Hematopoietic multipotent progenitor cell (in vitro differentiated cells): ENCODE data around the gene ASNSD1. TPM values are rescaled to one million over a fixed set of nuclear protein-coding genes. Genes with fewer than 3 reads are reported as not detected.
"Not testable (repeated sequence)": the region's sequence is repeated elsewhere in the genome, so short reads cannot be mapped to it uniquely, and the experiment has no call there.

Experiments
- DNase-seq, 3 donors: peaks; one replicate each; pipeline ENCODE4 v3.0.0-alpha.2; 2011 to 2015; ENCODE audit warnings: low read depth in 2 of 3, low spot score in 2 of 3
- total RNA-seq: library from RNA; depleted of rRNA; stranded (reverse); fragments of >200 nt; gene quantifications from one replicate; pipeline ENCODE4 v1.2.3, GENCODE V29; 2012

Gene ASNSD1
- total RNA-seq, 1 donor: 15.1 TPM

- no peak for DNase-seq
Measured at GRCh38 chr2:189641590-189641989, 19.7 kb upstream of the ASNSD1 start.

GRCh38 chr2:189646521-189646920 lies 14.7 kb upstream of the ASNSD1 start:
- no peak for DNase-seq

DNA sequence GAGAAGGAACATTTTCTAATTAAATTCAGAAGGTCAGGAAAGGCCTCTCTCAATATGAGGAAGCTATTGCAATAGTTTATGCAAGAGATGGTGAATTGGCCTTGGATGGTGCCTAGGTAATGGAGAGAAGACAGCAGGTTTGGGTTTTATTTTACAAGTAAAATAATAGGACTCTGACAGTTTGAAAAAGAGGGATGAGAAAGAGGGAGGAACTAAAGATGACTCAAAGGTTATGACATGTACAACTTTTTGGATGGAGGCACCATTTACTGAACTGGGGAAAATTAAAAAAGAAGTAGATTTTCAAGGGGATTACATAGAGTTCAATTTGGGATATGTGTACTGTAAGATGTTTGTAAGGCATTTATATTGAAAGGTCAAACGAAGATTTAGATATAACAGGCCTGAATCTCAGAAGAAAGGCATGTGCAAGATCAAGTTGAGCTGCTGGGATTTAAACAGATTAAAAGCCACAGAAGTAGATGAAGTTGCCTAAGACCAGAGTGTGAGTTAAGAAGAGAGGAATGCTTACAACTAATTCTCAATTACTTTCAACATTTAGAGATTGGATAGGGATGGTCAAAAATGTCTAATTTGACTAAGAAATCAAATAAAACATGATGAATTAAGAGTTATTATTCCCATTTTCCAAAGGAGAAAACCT lies 12.3 kb upstream of the ASNSD1 start:
- no peak for DNase-seq

GRCh38 chr2:189651284-189651683 lies 10.0 kb upstream of the ASNSD1 start:
- no peak for DNase-seq

GRCh38 chr2:189653464-189653863 lies 7.8 kb upstream of the ASNSD1 start:
- not testable (repeated sequence) for DNase-seq

DNA sequence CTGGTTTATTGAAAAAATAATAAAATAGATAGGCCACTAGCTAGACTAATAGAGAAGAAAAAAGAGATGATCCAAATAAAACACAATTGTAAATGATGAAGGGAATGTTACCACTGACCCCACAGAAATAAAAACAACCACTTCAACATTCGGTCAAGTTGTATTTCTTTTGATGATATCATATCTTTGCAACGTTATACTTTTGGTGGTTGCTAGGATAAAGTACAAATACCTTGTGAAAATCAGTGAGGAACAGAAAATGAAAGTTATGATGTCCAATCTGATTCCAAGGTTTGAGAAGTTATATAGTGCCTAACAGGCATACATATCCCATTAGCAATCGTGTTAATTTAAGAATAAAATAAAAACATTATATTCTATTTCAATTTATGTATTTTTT lies 6.6 kb upstream of the ASNSD1 start:
- DNase-seq: no peak

DNA sequence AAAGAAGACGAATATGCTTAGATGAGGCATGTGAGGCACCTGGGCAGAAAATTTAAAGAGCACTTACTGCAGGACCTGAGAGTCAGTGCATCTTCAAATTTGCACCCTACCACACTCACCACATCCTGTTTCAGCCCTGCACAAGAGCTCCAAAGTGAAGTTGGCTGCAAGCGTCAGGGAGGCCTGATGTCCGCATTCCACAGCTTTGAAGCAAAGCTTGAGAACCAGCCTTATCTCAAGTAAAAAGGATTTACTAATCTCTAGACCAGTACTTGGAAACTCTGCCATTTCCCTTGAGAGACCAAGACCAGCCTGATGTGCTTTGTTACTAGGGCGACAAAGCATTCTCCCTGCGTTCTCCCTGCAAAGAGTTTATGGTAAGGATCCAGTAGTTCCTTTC lies 3.4 kb upstream of the ASNSD1 start:
- peak in 1 of 3 donors; percentile 26 for DNase-seq

DNA sequence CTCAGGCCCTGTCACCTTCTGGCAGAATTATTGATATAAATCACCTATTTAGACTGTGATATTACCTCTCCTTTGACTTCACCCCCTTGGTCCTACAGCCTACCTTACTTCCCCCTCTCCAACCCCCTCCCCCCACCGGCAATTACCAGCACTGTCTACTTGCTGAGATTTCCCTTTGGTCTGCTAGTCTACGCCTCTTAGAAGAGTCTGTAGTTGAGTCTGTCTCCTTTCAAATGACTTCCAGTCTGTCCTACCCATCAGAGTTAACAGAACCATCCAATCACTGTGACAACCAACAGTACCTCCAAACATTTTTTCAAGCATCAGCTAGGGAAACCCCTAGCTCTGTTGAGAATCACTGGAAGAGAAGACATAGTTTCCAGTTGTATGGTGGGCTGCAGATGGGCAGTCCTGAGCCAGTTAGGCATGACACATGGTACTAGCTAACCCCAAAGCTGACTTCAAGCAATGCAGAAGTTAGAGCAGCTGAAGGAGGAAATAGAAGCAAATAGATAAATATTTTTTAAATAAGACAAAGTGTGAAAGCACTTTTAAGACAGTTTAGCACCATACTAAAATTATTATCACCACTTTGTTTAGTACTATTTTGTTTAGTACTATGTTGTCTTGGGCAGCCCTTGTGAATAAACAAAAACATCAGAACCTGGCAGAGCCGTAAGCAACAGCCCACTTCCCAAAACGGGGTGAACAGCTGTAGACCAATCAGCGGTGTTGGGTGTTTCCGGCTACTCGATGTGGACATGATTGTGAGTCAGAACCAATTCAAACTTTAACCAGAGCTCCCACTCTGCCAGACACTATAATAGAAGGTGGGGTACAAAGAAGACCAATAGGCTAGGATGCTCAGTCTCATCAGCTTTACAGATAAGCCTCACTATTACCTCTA lies 2.7 kb upstream of the ASNSD1 start:
- DNase-seq: peak in 1 of 3 donors; percentile 23

- no peak for DNase-seq
Measured at GRCh38 chr2:189659734-189660133, 1.5 kb upstream of the ASNSD1 start.

GRCh38 chr2:189660803-189661147 lies 484 bp upstream of the ASNSD1 start:
- no peak for DNase-seq

- no peak for DNase-seq
Measured at GRCh38 chr2:189661957-189662321, 680 bp downstream of the ASNSD1 start.

GRCh38 chr2:189662669-189663226 lies 1.5 kb downstream of the ASNSD1 start:
- DNase-seq: no peak

GRCh38 chr2:189663319-189663718 lies 2.1 kb downstream of the ASNSD1 start:
- not testable (repeated sequence) for DNase-seq

DNA sequence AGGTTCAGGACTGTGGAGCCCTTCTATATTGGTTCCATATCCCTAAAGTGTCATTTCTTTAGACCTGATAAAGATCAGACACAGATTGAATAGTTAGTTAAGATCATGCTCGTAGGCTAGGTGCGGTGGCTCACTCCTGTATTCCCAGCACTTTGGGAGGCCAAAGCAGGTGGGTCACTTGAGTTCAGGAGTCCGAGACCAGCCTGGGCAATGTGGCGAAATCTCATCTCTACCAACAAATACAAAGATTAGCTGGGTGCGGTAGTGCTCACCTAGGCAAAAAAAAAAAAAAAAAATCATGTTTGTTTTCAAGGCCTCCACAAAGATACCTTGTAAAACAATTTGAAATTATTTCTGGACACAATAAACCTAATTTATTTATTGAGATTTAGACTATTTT lies 8.7 kb downstream of the ASNSD1 start:
- no peak for DNase-seq

DNA sequence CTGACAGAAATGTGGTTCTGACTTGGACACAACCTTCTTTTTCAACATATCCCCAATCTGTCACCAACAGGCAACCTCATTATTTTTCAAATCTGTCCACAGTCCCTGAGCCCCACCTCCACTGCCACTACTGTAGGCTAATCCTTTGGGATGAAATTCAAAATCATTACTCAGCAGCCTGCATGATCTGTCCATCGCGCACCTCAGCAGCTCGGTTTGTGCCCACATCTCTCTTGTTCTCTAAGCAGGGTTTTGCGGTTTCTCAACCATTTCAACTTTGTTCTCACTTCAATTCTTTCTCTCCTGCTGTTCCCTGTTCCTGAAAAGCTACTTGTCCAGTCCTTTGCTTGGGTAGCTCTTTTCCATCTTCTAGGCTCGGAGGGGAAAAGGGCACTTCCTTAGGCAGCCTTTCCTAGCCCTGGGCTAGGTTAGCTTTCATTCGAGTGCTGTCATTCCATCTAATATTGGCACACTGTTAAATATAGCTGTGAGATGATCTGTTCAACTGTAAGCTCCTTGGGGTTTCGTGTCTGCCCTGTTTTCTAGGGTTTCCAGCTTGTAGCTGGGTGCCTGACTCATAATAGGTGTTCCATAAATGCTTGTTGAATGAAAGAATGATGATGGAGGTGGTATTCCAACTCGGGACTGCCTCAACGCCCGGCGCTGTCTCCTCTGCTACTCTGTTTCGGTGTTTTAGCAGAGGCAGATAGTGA lies 12.6 kb downstream of the ASNSD1 start:
- DNase-seq: no peak

GRCh38 chr2:189674374-189675112 lies 13.3 kb downstream of the ASNSD1 start, which contains the start of gene ANKAR:
TSS of gene ANKAR (plus strand) at chr2:189674670. CDS start at chr2:189676491, 1,821 bp downstream.
- peak; percentile 75 to 94 (median 92) for DNase-seq

- DNase-seq: no peak
Measured at GRCh38 chr2:189676471-189676870, 15.2 kb downstream of the ASNSD1 start.

GRCh38 chr2:189679226-189679625 lies 18.0 kb downstream of the ASNSD1 start:
- peak in 1 of 3 donors; percentile 49 for DNase-seq

DNA sequence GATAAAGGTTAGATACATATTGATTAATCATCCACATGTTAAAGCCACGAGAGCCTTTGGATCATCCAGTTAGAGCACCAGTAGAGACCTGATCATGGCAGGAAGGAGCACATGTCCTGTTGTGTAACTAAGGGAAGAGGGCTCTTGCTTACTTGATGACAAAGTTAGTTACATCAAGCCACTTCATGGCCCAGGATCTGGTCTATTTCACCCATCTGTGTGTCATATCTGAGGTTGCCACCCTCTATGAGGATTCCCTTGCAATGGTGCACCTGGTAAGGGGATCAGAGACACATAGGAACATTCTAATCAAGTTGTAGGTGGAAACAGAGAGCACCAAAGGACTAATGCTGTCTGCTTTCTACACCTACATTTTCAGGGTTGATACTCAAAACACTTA lies 19.9 kb downstream of the ASNSD1 start:
- no peak for DNase-seq

DNA sequence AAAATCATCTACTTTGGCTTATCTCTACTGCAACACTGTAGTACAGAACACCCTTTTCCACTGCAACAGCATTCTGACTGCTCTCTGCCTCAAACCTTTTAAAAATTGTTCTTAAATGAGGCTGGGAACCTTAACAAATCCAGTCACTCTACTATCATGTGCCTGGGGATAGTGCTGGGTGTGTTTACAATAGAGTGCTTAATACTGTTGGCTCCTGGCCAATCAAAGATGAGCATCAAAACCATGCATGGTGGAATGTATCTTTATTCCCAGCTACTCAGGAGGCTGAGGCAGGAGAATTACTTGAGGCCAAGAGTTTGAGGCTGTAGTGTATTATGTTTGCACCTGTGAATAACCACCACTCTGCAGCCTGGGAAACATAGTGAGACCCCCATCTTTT lies 20.6 kb downstream of the ASNSD1 start:
- DNase-seq: no peak
